BLaER1 treated with 17β-estradiol and CSF1 and Interleukin-3, amounts not matched to agents 10 nM and 100 nM (cell line): ENCODE data around the gene GGA3.
A peak's percentile ranks its signal among the peaks of the same experiment; 100 is the strongest.

Experiments
- H3K27ac ChIP-seq, 11 experiments: shearing (Covaris generic); formaldehyde crosslinking; 2 replicates each; pipeline ENCODE4 v1.8.1; 2022
- H3K27me3 ChIP-seq, 11 experiments: shearing (Covaris generic); formaldehyde crosslinking; 2 replicates each; pipeline ENCODE4 v1.8.1; 2022
- H3K36me3 ChIP-seq, 11 experiments: shearing (Covaris generic); formaldehyde crosslinking; 2 replicates each; pipeline ENCODE4 v1.8.1; 2022
- H3K4me1 ChIP-seq, 10 experiments: shearing (Covaris generic); formaldehyde crosslinking; 2 replicates each; pipeline ENCODE4 v1.8.1; 2022
- H3K4me2 ChIP-seq, 11 experiments: shearing (Covaris generic); formaldehyde crosslinking; 2 replicates each; pipeline ENCODE4 v1.8.1; 2022
- H3K4me3 ChIP-seq, 10 experiments: shearing (Covaris generic); formaldehyde crosslinking; 2 replicates each; pipeline ENCODE4 v1.8.1; 2022
- H3K9ac ChIP-seq, 11 experiments: shearing (Covaris generic); formaldehyde crosslinking; 2 replicates each; pipeline ENCODE4 v1.8.1; 2022
- H3K9me3 ChIP-seq, 11 experiments: shearing (Covaris generic); formaldehyde crosslinking; replicated peaks in 1 of 11; 2 replicates each; pipeline ENCODE4 v1.8.1; 2022
- H4K20me1 ChIP-seq, 11 experiments: shearing (Covaris generic); formaldehyde crosslinking; 2 replicates each; pipeline ENCODE4 v1.8.1; 2022
- Cebpa-rat ChIP-seq, 11 experiments: shearing (Covaris generic); IDR thresholded peaks; 2 replicates each; pipeline ENCODE4 v1.8.1; 2022

The GGA3 gene

GRCh38 chr17:75231071-75231470 lies 30.3 kb downstream of the GGA3 start:
- peaks cover 24 to 61% (median 55%) of the 10 kb centered on the region in 10 experiments for H3K4me1 ChIP-seq
- H3K36me3 ChIP-seq: peaks cover 74 to 92% (median 83%) of the 10 kb centered on the region in 11 experiments
- peak overlapping the region in 7 of 11 experiments; percentile 10 to 88 (median 25); a peak in 7 of 22 replicates for H3K9ac ChIP-seq
- no peak overlapping the region for H3K4me3 ChIP-seq
- no peaks in the 10 kb centered on the region for H3K27me3 ChIP-seq
- H3K27ac ChIP-seq: peak overlapping the region in 10 of 11 experiments; percentile 86 to 99 (median 97); a peak in 18 of 22 replicates
- no peaks in the 10 kb centered on the region for H3K9me3 ChIP-seq
- H4K20me1 ChIP-seq: peaks cover 0 to 12% (median 0%) of the 10 kb centered on the region in 11 experiments; a peak in 3 of 22 replicates
- TF ChIP-seq Cebpa-rat (IDR thresholded peaks at IDR 0.05): no peak
- peak overlapping the region in 5 of 11 experiments; percentile 93 to 98 (median 95); a peak in 10 of 22 replicates for H3K4me2 ChIP-seq

- H3K27ac ChIP-seq: peak overlapping the region; percentile 85 to 99 (median 97)
- peaks cover 74 to 92% (median 83%) of the 10 kb centered on the region in 11 experiments for H3K36me3 ChIP-seq
Observed at GRCh38 chr17:75228847-75229246, 32.6 kb downstream of the GGA3 start.

GRCh38 chr17:75228305-75228704 lies 33.1 kb downstream of the GGA3 start:
- Histone ChIP-seq H3K36me3 (peaks cover 73 to 93% (median 84%) of the 10 kb centered on the region in 11 experiments), H3K9ac (peak overlapping the region; percentile 77 to 89 (median 86)), H4K20me1 (peaks cover 0 to 12% (median 0%) of the 10 kb centered on the region in 11 experiments; a peak in 2 of 22 replicates), H3K27me3 (no peaks in the 10 kb centered on the region), H3K4me1 (peaks cover 24 to 75% (median 61%) of the 10 kb centered on the region in 10 experiments), H3K27ac (peak overlapping the region; percentile 85 to 99 (median 97)), H3K9me3 (no peaks in the 10 kb centered on the region), H3K4me3 (peak overlapping the region in 8 of 10 experiments; percentile 29 to 61 (median 46); a peak in 13 of 20 replicates), H3K4me2 (peak overlapping the region; percentile 86 to 98 (median 95))
- peak; percentile 79 to 99 (median 98) for TF ChIP-seq Cebpa-rat (IDR thresholded peaks at IDR 0.05)

More at GRCh38 chr17:75228847-75229246, 32.6 kb downstream of the GGA3 start:
- no peaks in the 10 kb centered on the region for H3K27me3 ChIP-seq
- peak overlapping the region in 9 of 10 experiments; percentile 18 to 61 (median 46); a peak in 16 of 20 replicates for H3K4me3 ChIP-seq
- H4K20me1 ChIP-seq: peaks cover 0 to 12% (median 0%) of the 10 kb centered on the region in 11 experiments; a peak in 2 of 22 replicates
- peak overlapping the region; percentile 86 to 98 (median 95) for H3K4me2 ChIP-seq
- peak overlapping the region; percentile 77 to 89 (median 86) for H3K9ac ChIP-seq
- no peaks in the 10 kb centered on the region for H3K9me3 ChIP-seq
- peak in 4 of 11 experiments; percentile 10 to 67 (median 59); a peak in 7 of 22 replicates for TF ChIP-seq Cebpa-rat (IDR thresholded peaks at IDR 0.05)
- H3K4me1 ChIP-seq: peaks cover 24 to 75% (median 61%) of the 10 kb centered on the region in 10 experiments

GRCh38 chr17:75227729-75228128 lies 33.7 kb downstream of the GGA3 start:
- H3K4me1 ChIP-seq: peaks cover 24 to 75% (median 61%) of the 10 kb centered on the region in 10 experiments
- peak overlapping the region in 3 of 10 experiments; percentile 15 to 46 (median 45); a peak in 4 of 20 replicates for H3K4me3 ChIP-seq
- no peak for TF ChIP-seq Cebpa-rat (IDR thresholded peaks at IDR 0.05)
- peaks cover 71 to 92% (median 84%) of the 10 kb centered on the region in 11 experiments for H3K36me3 ChIP-seq
- peaks cover 0 to 12% (median 0%) of the 10 kb centered on the region in 11 experiments; a peak in 2 of 22 replicates for H4K20me1 ChIP-seq
- no peaks in the 10 kb centered on the region for H3K27me3 ChIP-seq
- no peaks in the 10 kb centered on the region for H3K9me3 ChIP-seq
- peak overlapping the region; percentile 77 to 89 (median 86); a peak in 21 of 22 replicates for H3K9ac ChIP-seq
- H3K4me2 ChIP-seq: peak overlapping the region; percentile 86 to 98 (median 95)
- H3K27ac ChIP-seq: peak overlapping the region; percentile 85 to 99 (median 97)

- H4K20me1 ChIP-seq: peaks cover 0 to 12% (median 0%) of the 10 kb centered on the region in 11 experiments; a peak in 3 of 22 replicates
- TF ChIP-seq Cebpa-rat (IDR thresholded peaks at IDR 0.05): no peak
- 0 out of 22 replicates have a peak overlapping the region, but pooled peaks of 1 of the 11 experiments have one; percentile 7 for H3K9ac ChIP-seq
- H3K27me3 ChIP-seq: no peaks in the 10 kb centered on the region
- H3K4me3 ChIP-seq: no peak overlapping the region
- peak overlapping the region in 8 of 11 experiments; percentile 32 to 97 (median 96); a peak in 13 of 22 replicates for H3K27ac ChIP-seq
- peaks cover 75 to 92% (median 84%) of the 10 kb centered on the region in 11 experiments for H3K36me3 ChIP-seq
- H3K4me1 ChIP-seq: peaks cover 24 to 55% (median 45%) of the 10 kb centered on the region in 10 experiments
- peak overlapping the region in 3 of 11 experiments; percentile 1 to 95 (median 29); a peak in 2 of 22 replicates for H3K4me2 ChIP-seq
- H3K9me3 ChIP-seq: no peaks in the 10 kb centered on the region
Observed at GRCh38 chr17:75225016-75225415, 36.4 kb downstream of the GGA3 start.

GRCh38 chr17:75219815-75220214 lies 41.6 kb downstream of the GGA3 start:
- peaks cover 0 to 17% (median 0%) of the 10 kb centered on the region in 11 experiments; a peak in 2 of 22 replicates for H4K20me1 ChIP-seq
- H3K4me3 ChIP-seq: no peak overlapping the region
- H3K36me3 ChIP-seq: peaks cover 92 to 100% (median 98%) of the 10 kb centered on the region in 11 experiments
- H3K4me2 ChIP-seq: no peak overlapping the region
- no peak overlapping the region for H3K27ac ChIP-seq
- no peak overlapping the region for H3K9ac ChIP-seq
- no peaks in the 10 kb centered on the region for H3K9me3 ChIP-seq
- H3K4me1 ChIP-seq: peaks cover 0 to 3% (median under 1%) of the 10 kb centered on the region in 10 experiments; a peak in 6 of 20 replicates
- no peaks in the 10 kb centered on the region for H3K27me3 ChIP-seq
- TF ChIP-seq Cebpa-rat (IDR thresholded peaks at IDR 0.05): no peak

- H4K20me1 ChIP-seq: peaks cover 0 to 17% (median 0%) of the 10 kb centered on the region in 11 experiments; a peak in 2 of 22 replicates
- no peak for TF ChIP-seq Cebpa-rat (IDR thresholded peaks at IDR 0.05)
- H3K4me1 ChIP-seq: no peaks in the 10 kb centered on the region
- no peaks in the 10 kb centered on the region for H3K27me3 ChIP-seq
- no peak overlapping the region for H3K4me2 ChIP-seq
- no peak overlapping the region for H3K27ac ChIP-seq
- no peaks in the 10 kb centered on the region for H3K9me3 ChIP-seq
- H3K4me3 ChIP-seq: no peak overlapping the region
- H3K9ac ChIP-seq: no peak overlapping the region; a peak in 1 of 22 replicates
- H3K36me3 ChIP-seq: peaks cover 95 to 100% (median 98%) of the 10 kb centered on the region in 11 experiments
Observed at GRCh38 chr17:75218131-75218530, 43.3 kb downstream of the GGA3 start.

- Histone ChIP-seq H4K20me1 (peaks cover 0 to 35% (median 19%) of the 10 kb centered on the region in 11 experiments; a peak in 10 of 22 replicates), H3K27ac (no peak overlapping the region), H3K36me3 (peaks cover 58 to 70% (median 63%) of the 10 kb centered on the region in 11 experiments), H3K4me1 (peaks cover 24 to 31% (median 27%) of the 10 kb centered on the region in 10 experiments), H3K4me3 (no peak overlapping the region), H3K9me3 (no peaks in the 10 kb centered on the region), H3K4me2 (no peak overlapping the region), H3K27me3 (no peaks in the 10 kb centered on the region), H3K9ac (peak overlapping the region in 8 of 11 experiments; percentile 3 to 96 (median 26); a peak in 4 of 22 replicates)
- TF ChIP-seq Cebpa-rat (IDR thresholded peaks at IDR 0.05): no peak
Observed at GRCh38 chr17:75209061-75209460, 52.3 kb downstream of the GGA3 start.

- H3K36me3 ChIP-seq: peaks cover 49 to 61% (median 54%) of the 10 kb centered on the region in 11 experiments
- peak overlapping the region; percentile 27 to 99 (median 96); a peak in 17 of 22 replicates for H3K9ac ChIP-seq
- no peaks in the 10 kb centered on the region for H3K9me3 ChIP-seq
- peaks cover 27 to 35% (median 30%) of the 10 kb centered on the region in 10 experiments for H3K4me1 ChIP-seq
- H3K4me2 ChIP-seq: peak overlapping the region in 8 of 11 experiments; percentile 82 to 95 (median 90); a peak in 14 of 22 replicates
- H3K27me3 ChIP-seq: no peaks in the 10 kb centered on the region
- TF ChIP-seq Cebpa-rat (IDR thresholded peaks at IDR 0.05): no peak
- peaks cover 0 to 35% (median 19%) of the 10 kb centered on the region in 11 experiments; a peak in 10 of 22 replicates for H4K20me1 ChIP-seq
- peak overlapping the region in 1 of 11 experiments; percentile 8; a peak in 1 of 22 replicates for H3K27ac ChIP-seq
- H3K4me3 ChIP-seq: no peak overlapping the region
Observed at GRCh38 chr17:75208161-75208560, 53.2 kb downstream of the GGA3 start.
